HG03039 (cell line): ENCODE data around the gene RNF20.
A peak's percentile ranks its signal among the peaks of the same experiment; 100 is the strongest.
"Not testable (repeated sequence)": the region's sequence is repeated elsewhere in the genome, so short reads cannot be mapped to it uniquely, and the experiment has no call there.

Experiments used
- ATAC-seq: cut with Tn5 transposase; IDR thresholded peaks from one replicate; pipeline ENCODE4 v1.9.1; 2021; ENCODE audit warnings: mild to moderate bottlenecking, moderate library complexity; ENCODE audit not compliant: unreplicated experiment

RNF20 gene

GRCh38 chr9:101536351-101536750, 2.7 kb downstream of the RNF20 start:
- ATAC-seq, result no peak

- ATAC-seq, result no peak
Observed at GRCh38 chr9:101536938-101537337, 3.3 kb downstream of the RNF20 start.

GRCh38 chr9:101540069-101540468, 6.4 kb downstream of the RNF20 start:
- no peak for ATAC-seq

DNA sequence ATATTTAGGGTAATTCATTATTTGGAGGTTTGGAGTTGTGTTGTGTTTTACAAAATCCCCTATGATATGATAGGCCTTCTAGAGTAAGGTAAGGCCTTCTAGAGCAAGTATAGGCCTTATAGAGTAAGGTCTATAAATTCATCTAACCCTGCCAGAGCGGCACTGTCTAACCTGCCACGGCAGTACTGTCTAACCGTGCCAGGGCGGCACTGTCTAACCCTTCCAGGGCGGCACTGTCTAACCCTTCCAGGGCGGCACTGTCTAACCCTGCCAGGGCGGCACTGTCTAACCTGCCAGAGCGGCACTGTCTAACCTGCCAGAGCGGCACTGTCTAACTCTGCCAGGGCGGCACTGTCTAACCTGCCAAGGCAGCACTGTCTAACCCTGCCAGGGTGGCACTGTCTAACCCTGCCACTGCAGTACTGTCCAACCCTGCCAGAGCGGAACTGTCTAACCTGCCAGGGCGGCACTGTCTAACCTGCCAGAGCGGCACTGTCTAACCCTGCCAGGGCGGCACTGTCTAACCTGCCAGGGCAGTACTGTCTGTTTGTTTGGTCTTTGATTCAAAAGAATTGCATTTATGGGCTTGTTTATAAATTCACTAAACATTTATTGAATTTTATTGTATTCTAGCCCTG, 9.6 kb downstream of the RNF20 start:
- no peak for ATAC-seq

DNA sequence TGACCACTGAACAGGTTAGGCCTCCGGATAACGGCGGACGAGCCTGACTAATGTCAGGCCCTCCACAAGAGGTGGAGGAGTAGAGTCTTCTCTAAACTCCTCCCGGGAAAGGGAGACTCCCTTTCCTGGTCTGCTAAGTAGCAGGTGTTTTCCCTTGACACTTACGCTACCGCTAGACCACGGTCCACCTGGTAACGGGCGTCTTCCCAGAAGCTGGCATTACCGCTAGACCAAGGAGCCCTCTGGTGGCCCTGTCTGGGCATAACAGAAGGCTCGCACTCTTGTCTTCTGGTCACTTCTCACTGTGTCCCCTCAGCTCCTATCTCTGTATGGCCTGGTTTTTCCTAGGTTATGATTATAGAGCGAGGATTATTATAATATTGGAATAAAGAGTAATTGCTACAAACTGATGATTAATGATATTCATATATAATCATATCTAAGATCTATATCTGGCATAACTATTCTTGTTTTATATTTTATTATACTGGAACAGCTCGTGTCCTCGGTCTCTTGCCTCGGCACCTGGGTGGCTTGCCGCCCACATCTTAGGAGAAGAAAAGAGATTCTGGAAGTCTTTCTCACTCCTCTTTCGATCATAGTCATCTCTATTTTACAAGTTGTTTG, 15.9 kb downstream of the RNF20 start:
- ATAC-seq, result not testable (repeated sequence)

DNA sequence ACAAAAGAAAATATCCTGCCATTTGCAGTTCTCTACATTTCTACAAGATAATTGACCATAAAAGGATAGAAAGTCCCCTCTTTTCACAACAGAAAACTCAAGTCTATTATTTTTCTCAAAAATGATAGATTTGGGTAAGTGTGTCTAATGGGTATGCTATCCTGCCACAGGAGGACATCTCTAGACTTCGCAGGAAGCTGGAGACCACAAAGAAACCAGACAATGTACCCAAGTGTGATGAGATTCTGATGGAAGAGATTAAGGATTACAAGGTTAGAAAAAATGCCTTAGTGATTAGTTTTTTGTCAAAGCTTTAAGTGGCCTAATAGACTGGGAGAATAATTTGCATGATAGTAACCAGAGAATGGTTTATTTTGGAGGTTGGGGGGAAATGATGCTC, 28.1 kb downstream of the RNF20 start:
- ATAC-seq, result no peak

GRCh38 chr9:101562966-101563365, 29.3 kb downstream of the RNF20 start:
- ATAC-seq, result no peak

GRCh38 chr9:101564252-101564651, 30.6 kb downstream of the RNF20 start:
- no peak for ATAC-seq

- ATAC-seq, result peak; percentile 59
Observed at GRCh38 chr9:101566904-101567724, 33.5 kb downstream of the RNF20 start.

- no peak for ATAC-seq
Observed at GRCh38 chr9:101567725-101568350, 34.2 kb downstream of the RNF20 start.

GRCh38 chr9:101569741-101570501, 36.3 kb downstream of the RNF20 start:
- no peak for ATAC-seq

GRCh38 chr9:101571114-101571513, 37.5 kb downstream of the RNF20 start:
- ATAC-seq, result no peak

DNA sequence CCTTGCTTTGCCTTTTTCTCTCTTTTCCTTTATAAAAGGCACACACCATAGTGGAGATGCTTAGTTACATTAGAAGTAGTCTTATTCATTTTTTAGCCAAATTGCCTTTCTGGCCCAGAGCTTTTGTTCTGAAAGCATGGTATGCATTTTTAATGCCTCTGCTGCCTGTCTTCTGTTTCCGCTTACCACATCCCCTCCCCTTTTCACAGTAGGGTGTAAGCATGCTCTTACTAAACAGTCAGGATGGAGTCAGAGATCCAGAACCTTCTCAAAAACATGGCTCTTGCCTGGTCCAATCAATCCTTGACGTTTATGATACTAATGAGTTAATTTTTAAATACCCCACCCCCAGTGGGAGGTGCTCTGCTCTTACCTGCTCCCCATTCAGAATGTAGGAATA, 38.7 kb downstream of the RNF20 start:
- no peak for ATAC-seq

- no peak for ATAC-seq
Observed at GRCh38 chr9:101574731-101575333, 41.2 kb downstream of the RNF20 start.

GRCh38 chr9:101578378-101578777, 44.7 kb downstream of the RNF20 start:
- ATAC-seq, result peak; percentile 71

- ATAC-seq, result no peak
Observed at GRCh38 chr9:101579711-101580545, 46.3 kb downstream of the RNF20 start.

GRCh38 chr9:101582553-101582952, 48.9 kb downstream of the RNF20 start:
- ATAC-seq, result no peak

DNA sequence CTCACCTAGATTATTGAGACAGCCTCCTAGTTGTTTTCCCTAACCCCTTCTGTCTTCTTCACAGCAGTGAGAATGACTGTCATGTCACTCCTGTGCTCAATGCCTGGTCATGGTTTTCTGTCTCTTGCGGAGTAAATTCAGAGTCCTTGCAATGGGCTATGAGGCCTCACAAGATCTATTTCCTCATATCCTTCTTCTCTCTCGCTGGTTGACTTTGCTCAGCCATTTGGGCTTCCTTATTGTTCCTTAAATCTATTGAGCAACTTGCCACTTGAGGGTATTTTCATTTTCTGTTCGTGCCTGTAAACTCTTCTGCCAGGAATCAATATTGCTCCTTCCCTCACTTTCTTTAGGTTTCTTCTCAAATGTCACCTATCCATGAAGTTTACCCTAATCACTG, 52.1 kb downstream of the RNF20 start:
- ATAC-seq, result no peak

DNA sequence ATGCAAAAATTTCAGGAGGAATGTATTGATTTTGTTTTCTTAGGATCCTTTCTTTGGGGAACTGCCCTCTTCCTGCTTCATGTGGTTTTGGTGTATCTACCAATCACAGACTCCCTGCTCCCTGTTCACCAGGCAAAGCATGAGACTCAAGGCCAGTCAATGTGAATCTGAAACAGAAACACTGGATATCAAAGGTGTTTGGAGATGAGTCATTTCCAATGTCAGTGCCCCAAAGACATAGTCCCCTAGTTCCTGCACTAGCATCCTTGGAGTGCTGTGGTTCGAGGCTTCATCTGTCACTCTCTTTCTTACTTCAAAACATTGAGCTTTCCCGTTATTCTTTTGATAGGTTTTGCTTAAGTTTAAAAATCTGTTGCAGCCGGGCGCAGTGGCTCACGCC, 53.0 kb downstream of the RNF20 start:
- ATAC-seq, result peak; percentile 90
